Panc1 (cell line): ENCODE results near the gene GNAQ. TPM values are rescaled to one million over a fixed set of nuclear protein-coding genes. Genes with fewer than 3 reads are reported as not detected.

Experiments
- ATAC-seq: fragments of 200-7000 bp; cut with Tn5 transposase; 2 replicates; pipeline ENCODE4 v1.9.1; 2020; ENCODE audit warnings: mild to moderate bottlenecking, moderate library complexity
- BruUV-seq: library from RNA; stranded (reverse); fragments of 400-500 nt; replicated peaks from 2 replicates; lab custom pipeline; 2021; lab: Mats Ljungman, UMichigan
- CTCF ChIA-PET: fragments of 300-600 bp; sonication (Branson Sonifier 250); formaldehyde crosslinking; loops from one replicate; lab custom pipeline; 2022; ENCODE audit warnings: antibody characterized with exemption; lab: Charles Lee
- POLR2A ChIA-PET: fragments of 300-600 bp; sonication (Branson Sonifier 250); formaldehyde crosslinking; loops from one replicate; lab custom pipeline; 2022; ENCODE audit warnings: antibody characterized with exemption; lab: Charles Lee
- DNase-seq: peaks from one replicate; pipeline ENCODE4 v3.0.0-alpha.2; 2010; ENCODE audit warnings: low read depth, low spot score
- H3K27ac ChIP-seq: 2 replicates; pipeline ENCODE4 v1.5.1; 2011; ENCODE audit warnings: mild to moderate bottlenecking, low read length, inconsistent platforms
- H3K27me3 ChIP-seq: fragments of 200-500 bp; sonication (Bioruptor generic); 2 replicates; pipeline ENCODE4 v1.6.0; 2014; ENCODE audit warnings: low read length, inconsistent platforms; ENCODE audit not compliant: control insufficient read depth, insufficient read depth
- H3K36me3 ChIP-seq: fragments of 200-500 bp; sonication (Bioruptor generic); 2 replicates; pipeline ENCODE4 v1.5.1; 2014; ENCODE audit warnings: inconsistent platforms, mild to moderate bottlenecking, low read length, moderate library complexity; ENCODE audit not compliant: control insufficient read depth, insufficient read depth
- H3K4me1 ChIP-seq: 2 replicates; pipeline ENCODE4 v1.5.1; 2011; ENCODE audit warnings: inconsistent platforms, mild to moderate bottlenecking, low read length, moderate library complexity; ENCODE audit not compliant: control insufficient read depth, insufficient read depth
- H3K4me3 ChIP-seq, 2 experiments: 2 replicates each; pipeline ENCODE4 v1.5.1; 2011 to 2012; ENCODE audit warnings: low read depth in 2 of 2, low read length in 2 of 2, mild to moderate bottlenecking in 2 of 2, inconsistent platforms in 1 of 2, moderate library complexity in 1 of 2
- H3K9me3 ChIP-seq: fragments of 200-500 bp; sonication (Bioruptor generic); 2 replicates; pipeline ENCODE4 v1.5.1; 2014; ENCODE audit warnings: low read depth, mild to moderate bottlenecking, inconsistent platforms, low read length, moderate library complexity; ENCODE audit not compliant: control insufficient read depth, insufficient read depth
- CTCF ChIP-seq: fragments of 450-650 bp; IDR thresholded peaks from 2 replicates; pipeline ENCODE4 v1.5.1; 2017; ENCODE audit warnings: mild to moderate bottlenecking
- POLR2AphosphoS5 ChIP-seq: IDR thresholded peaks from 2 replicates; pipeline ENCODE4 v1.6.1; 2012; ENCODE audit warnings: mild to moderate bottlenecking, low read depth, low read length, moderate library complexity
- REST ChIP-seq, 2 experiments: IDR thresholded peaks; 2 replicates each; pipeline ENCODE4 v1.6.1; 2011 to 2012; ENCODE audit warnings: low read depth in 2 of 2, control low read depth in 1 of 2, low read length in 1 of 2, mild to moderate bottlenecking in 1 of 2, moderate library complexity in 1 of 2; ENCODE audit not compliant: insufficient read depth in 1 of 2
- SIN3A ChIP-seq: IDR thresholded peaks from 2 replicates; pipeline ENCODE4 v1.6.1; 2012; ENCODE audit warnings: low read depth, mild to moderate bottlenecking, low read length, moderate library complexity, borderline replicate concordance; ENCODE audit not compliant: insufficient read depth
- TCF7L2 ChIP-seq: IDR thresholded peaks from 2 replicates; pipeline ENCODE4 v1.6.1; 2011; ENCODE audit warnings: mild to moderate bottlenecking, low read depth, low read length, inconsistent platforms
- in situ Hi-C: cut with HindIII; loops from 2 replicates; pipeline ENCODE4 v1.10.0; 2016; ENCODE audit warnings: low sequenced_read_pairs, low pct_unique_long_range_greater_than_20kb
- intact Hi-C: fragments of 100-400 bp; cut with micrococcal nuclease; formaldehyde crosslinking; loops from one replicate; pipeline ENCODE4 v1.10.0; 2022; ENCODE audit not compliant: unreplicated experiment
- total RNA-seq: library from RNA; stranded (reverse); gene quantifications from one replicate; pipeline ENCODE4 v1.2.1, GENCODE V29; 2021; ENCODE audit not compliant: unreplicated experiment

Gene GNAQ
- total RNA-seq, 1 experiment from 2014 or later = 34.5 TPM

GRCh38 chr9:78050421-78050820, 18.8 kb upstream of the GNAQ start:
- intact Hi-C loops (no loop called here), in situ Hi-C loops (no loop called here)
- BruUV-seq = no TSS peak
- H3K4me1 ChIP-seq = no peaks in the 10 kb centered on the region
- peaks cover 7% of the 10 kb centered on the region for H3K27me3 ChIP-seq
- POLR2A ChIA-PET = no interaction called here
- no peaks in the 10 kb centered on the region for H3K9me3 ChIP-seq
- no peak for ATAC-seq
- H3K27ac ChIP-seq = no peak overlapping the region
- CTCF ChIA-PET = interaction anchor here (0.5 kb wide), 1 partner anchor 279 kb away, joined by 4 read pairs; no protein-coding TSS in a partner anchor
- no peak for DNase-seq
- H3K4me3 ChIP-seq = no peak overlapping the region
- no peaks in the 10 kb centered on the region for H3K36me3 ChIP-seq
- TF ChIP-seq SIN3A = no peak
- no peak for TF ChIP-seq REST (IDR thresholded peaks at IDR 0.05; ENCODE audit: insufficient read depth in 1 of 2, low read depth in 2 of 2, low read length in 1 of 2)
- no peak for TF ChIP-seq POLR2AphosphoS5
- no peak for TF ChIP-seq TCF7L2
- TF ChIP-seq CTCF = no peak

- POLR2A ChIA-PET = no interaction called here
- in situ Hi-C loops = no loop called here
Measured at GRCh38 chr9:78049484-78049883, 17.9 kb upstream of the GNAQ start.

More at GRCh38 chr9:78049484-78049883, 17.9 kb upstream of the GNAQ start:
- BruUV-seq = no TSS peak
- CTCF ChIA-PET = no interaction called here
- Histone ChIP-seq H3K36me3 (no peaks in the 10 kb centered on the region), H3K9me3 (no peaks in the 10 kb centered on the region), H3K27me3 (peaks cover 7% of the 10 kb centered on the region), H3K27ac (no peak overlapping the region), H3K4me1 (no peaks in the 10 kb centered on the region), H3K4me3 (no peak overlapping the region)
- intact Hi-C loops = no loop called here
- no peak for DNase-seq
- no peak for ATAC-seq
- no peak for TF ChIP-seq TCF7L2
- TF ChIP-seq SIN3A = no peak
- no peak for TF ChIP-seq REST (IDR thresholded peaks at IDR 0.05; ENCODE audit: insufficient read depth in 1 of 2, low read depth in 2 of 2, low read length in 1 of 2)
- TF ChIP-seq CTCF = no peak
- TF ChIP-seq POLR2AphosphoS5 = no peak
